Lung microvascular endothelial cell (primary cell): Measurements from ENCODE around the gene NEK3. TPM values are rescaled to one million over a fixed set of nuclear protein-coding genes. Genes with fewer than 3 reads are reported as not detected.
"Not testable (repeated sequence)": the region's sequence is repeated elsewhere in the genome, so short reads cannot be mapped to it uniquely, and the experiment has no call there.

Experiments
- DNase-seq, 2 donors: peaks; one replicate each; pipeline versions ENCODE4 v3.0.0 to v3.0.0-alpha.2; 2010; ENCODE audit warnings: low read depth in 2 of 2
- total RNA-seq: library from RNA; depleted of rRNA; stranded (reverse); fragments of >200 nt; gene quantifications from 2 replicates; pipeline ENCODE4 v1.2.1, GENCODE V29; 2014

Gene NEK3
- total RNA-seq, 1 donor from 2014 or later, result 6.9 TPM

GRCh38 chr13:52118595-52118994 lies 40.8 kb downstream of the NEK3 start:
- no peak for DNase-seq

DNA sequence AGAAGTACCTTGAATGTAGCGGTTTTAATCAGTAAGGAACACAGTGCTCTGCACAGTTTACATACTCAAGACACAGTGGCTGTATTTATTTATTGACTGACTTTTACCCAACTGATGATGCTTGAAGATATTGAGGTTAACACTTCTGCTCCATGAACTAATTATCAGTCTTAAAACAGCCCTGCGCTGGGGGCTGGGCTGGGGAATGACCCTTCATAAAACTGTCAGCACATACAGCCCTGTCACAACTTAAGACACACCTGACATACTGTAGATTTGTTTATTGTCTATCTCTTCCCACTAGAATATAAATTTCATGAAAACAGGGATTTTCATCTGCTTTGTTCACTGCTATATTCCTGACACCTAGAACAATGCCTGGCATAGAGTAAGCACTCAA lies 41.3 kb downstream of the NEK3 start:
- DNase-seq, result no peak

DNA sequence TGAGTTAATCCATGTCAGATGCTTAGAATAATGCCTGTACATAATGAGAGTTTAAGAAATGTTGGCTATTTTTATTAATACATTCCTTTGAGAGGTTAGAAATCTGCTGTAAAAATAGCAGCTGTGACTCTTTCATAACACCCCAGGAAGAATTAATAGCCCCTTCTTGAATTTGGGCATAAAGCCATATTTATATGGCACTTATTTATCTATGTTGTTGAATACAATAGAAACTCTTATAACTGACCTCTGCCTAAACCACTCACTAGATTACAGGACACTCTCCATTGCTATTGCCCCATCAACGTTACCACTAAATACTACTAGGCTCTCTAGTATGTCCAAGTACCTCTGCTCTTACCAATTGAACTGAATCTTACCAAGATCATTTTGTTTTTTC lies 46.8 kb downstream of the NEK3 start:
- DNase-seq, result no peak

DNA sequence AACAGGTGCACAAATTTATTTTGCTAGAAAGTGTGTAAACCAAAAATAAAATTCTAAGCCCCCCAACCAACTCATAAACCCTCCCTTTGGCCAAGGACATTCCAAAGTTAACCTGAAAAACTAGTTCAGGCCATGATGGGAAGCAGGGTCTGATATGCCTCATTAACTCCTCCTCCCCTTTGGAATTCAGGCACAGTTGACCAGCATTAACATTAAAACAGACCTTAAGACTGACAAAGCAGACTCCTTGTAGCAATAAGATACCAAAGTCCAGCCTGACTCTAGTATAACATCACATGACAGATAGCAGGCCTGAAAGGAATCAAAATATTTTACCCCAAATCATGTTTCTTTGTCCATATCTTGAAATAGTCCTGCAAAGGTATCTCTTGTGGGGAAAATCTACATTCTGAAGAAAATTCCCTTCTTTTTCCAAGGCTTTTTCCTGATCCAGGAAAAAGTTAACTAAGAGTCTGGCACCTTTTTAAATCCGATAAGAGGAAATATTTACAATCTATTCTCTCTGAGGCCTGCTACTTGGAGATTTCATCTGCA lies 50.2 kb downstream of the NEK3 start:
- no peak for DNase-seq

- DNase-seq, result no peak
These were observed 53.6 kb downstream of the NEK3 start for GRCh38 chr13:52105841-52106240.

DNA sequence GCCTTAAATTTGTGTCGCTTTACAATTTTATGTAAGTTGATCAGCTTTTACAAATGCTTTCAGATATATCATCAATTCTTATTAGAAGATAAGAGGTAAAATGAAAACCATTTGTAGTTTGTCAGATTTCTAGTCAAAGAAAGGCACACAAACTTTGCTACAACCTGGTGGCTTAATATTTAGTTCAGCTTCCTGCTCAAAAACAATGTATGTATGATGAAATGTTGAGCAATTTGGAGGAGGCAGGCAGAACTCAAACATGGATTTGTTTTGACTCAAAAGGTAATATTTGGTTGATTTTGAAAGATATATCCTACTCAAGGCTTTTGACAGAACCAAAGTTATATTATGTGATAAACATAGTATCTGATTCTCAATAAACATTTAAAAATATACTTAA lies 54.8 kb downstream of the NEK3 start:
- DNase-seq, result no peak

- no peak for DNase-seq
These were observed 56.0 kb downstream of the NEK3 start for GRCh38 chr13:52103386-52103785.

DNA sequence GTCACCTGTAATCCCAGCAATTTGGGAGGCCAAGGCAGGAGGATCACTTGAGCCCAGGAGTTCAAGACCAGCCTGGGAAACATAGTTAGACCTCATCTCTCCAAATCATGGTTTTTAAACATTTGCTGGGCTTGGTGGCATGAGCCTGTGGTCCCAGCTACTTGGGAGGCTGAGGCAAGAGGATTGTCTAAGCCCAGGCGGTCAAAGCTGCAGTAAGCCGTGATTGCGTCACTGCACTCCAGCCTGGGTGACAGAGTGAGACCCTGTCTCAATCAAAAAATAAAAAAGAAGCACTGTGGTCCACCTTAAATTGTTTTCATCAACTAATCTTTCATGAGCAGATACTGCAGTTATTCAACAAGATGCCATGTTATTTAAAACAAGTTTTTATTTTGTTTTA lies 57.0 kb downstream of the NEK3 start:
- not testable (repeated sequence) for DNase-seq

DNA sequence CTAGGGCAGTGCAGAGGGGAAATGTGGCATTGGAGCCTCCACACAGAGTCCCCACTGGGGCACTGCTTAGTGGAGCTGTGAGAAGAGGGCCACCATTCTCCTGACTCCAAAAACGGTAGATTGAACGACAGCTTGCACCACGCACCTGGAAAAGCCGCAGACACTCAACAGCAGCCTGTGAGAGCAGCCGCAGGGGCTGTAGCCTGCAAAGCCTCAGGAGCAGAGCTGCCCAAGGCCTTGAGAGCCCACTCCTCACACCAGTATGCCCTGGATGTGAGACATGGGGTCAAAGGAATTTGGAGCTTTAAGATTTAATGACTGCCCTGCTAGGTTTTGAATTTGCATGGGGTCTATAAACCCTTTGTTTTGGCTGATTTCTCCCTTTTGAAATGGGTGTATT lies 62.2 kb downstream of the NEK3 start:
- DNase-seq, result no peak

DNA sequence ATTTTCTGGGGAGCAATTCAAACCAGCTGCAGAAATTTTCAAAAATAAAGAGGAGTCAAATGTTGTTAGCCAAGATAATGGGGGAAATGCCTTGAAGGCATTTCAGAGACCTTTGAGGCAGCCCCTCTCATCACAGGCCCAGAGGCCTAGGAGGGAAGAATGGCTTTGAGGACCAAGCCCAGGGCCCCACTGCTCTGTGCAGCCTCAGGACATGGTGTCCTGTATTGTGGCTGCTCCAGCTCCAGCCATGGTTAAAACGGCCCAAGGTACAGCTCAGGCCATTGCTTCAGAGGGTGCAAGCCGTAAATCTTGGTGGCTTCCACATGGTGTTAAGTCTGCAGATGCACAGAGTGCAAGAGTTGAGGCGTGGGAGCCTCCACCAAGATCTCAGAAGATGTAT lies 62.6 kb downstream of the NEK3 start:
- DNase-seq, result no peak

DNA sequence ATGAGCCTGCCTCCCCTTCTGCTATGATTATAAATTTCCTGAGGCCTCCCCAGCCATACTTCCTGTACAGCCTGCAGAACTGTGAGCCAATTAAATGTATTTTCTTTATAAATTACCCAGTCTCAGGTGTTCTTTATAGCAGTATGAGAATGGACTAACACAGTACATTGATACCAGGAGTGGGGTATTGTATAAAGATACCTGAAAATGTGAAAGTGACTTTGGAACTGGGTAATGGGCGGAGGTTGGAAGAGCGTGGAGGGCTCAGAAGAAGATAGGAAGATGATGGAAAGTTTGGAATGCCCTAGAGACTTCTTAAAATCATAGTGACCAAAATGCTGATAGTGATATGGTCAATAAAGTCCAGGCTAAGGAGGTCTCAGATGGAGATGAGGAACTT lies 63.3 kb downstream of the NEK3 start:
- no peak for DNase-seq

GRCh38 chr13:52092087-52092486 lies 67.3 kb downstream of the NEK3 start:
- DNase-seq, result no peak

DNA sequence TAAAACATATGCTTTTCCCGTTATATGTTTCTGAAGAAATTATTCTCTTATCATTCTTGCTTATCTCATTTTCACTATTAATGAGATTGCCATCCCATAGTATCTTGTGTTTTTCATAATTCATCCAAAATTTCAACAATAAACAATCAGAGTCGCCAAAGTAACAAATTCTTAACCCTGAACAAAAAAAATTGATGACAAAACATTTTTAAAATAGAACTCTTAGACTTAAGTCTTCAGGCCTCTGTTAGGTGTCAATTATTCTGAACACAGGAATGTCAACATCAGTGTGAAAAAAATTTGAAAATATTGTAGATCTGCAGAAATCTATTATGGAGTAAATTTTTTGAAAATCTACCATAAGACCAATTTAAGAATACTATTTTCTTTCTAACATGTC lies 67.9 kb downstream of the NEK3 start:
- DNase-seq, result no peak

DNA sequence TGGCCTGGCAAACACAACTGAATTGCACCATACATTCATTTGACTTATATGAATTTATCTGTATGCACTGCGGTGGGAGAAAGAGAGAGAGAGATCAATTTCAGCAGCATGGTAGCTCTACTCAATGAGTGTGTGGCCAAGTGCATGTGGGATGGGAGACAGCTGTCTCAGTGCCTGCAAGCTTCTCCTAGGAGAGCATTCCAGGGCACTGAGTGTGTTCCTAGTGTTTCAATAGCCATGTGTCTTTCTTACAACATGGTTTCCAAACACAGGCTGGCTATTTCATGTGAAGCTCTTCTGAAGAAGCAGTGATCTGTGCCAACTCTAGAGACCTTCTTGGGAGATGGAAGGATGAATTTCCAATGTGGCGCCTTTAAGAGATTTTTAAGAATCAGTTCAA lies 74.0 kb downstream of the NEK3 start:
- DNase-seq, result no peak

- not testable (repeated sequence) for DNase-seq
These were observed 74.4 kb downstream of the NEK3 start for GRCh38 chr13:52084981-52085380.

Other genes starting within 250 kb of the NEK3 start
- 4.6 TPM in 2 replicates for gene ATP7B, start 148.1 kb downstream of the NEK3 start, total RNA-seq
- 11.3 and 17.9 TPM in 2 replicates for gene ALG11, start 147.2 kb downstream of the NEK3 start, total RNA-seq
- 6.3 and 10.7 TPM in 2 replicates for gene UTP14C, start 134.9 kb downstream of the NEK3 start, total RNA-seq
- under 0.01 and 0.20 TPM in 2 replicates for gene NEK5, start 30.5 kb downstream of the NEK3 start, total RNA-seq
- gene THSD1, start 246.6 kb upstream of the NEK3 start, total RNA-seq, result 39.7 and 77.2 TPM in 2 replicates